ENCODE measurements around the gene DSG4.

The DSG4 gene

DNA sequence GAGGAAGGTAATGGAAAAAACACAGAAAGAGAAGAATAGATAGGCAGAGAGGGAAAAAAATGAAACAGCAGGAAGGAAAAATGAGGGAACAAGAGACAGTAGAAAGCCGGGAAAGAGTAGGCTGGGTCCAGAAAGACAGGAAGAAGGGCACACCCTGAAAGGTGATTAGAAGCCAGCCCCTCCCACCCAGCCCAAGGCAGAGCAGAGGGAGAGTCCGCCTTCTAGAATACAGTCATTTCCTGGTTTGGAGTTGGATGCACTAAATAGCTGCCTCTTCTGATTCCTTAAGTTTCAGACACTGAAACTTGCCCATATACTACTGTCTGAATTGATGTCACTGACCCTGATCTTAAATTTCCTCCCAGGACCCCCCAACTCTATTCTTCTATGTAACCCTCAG is 53.0 kb downstream of the DSG4 start:
- H3K36me3 ChIP-seq (ENCODE audit: control insufficient read depth in 2 of 2, insufficient read depth in 2 of 2, low read length in 2 of 2): no peaks in the 10 kb centered on the region
- no peaks in the 10 kb centered on the region for H3K9me3 ChIP-seq (ENCODE audit: control insufficient read depth in 2 of 2, low read length in 2 of 2)
- no peak overlapping the region for H3K27ac ChIP-seq (ENCODE audit: low read length)
- no peaks in the 10 kb centered on the region for H3K4me1 ChIP-seq (ENCODE audit: control insufficient read depth, insufficient read depth, low read length)
- no peak overlapping the region for H3K9ac ChIP-seq (ENCODE audit: low read length in 2 of 2)
- no peak overlapping the region for H3K4me3 ChIP-seq (ENCODE audit: low read length in 2 of 2)
- H3K27me3 ChIP-seq (ENCODE audit: control insufficient read depth in 1 of 2, insufficient read depth in 2 of 2, low read length in 2 of 2): no peaks in the 10 kb centered on the region

DNA sequence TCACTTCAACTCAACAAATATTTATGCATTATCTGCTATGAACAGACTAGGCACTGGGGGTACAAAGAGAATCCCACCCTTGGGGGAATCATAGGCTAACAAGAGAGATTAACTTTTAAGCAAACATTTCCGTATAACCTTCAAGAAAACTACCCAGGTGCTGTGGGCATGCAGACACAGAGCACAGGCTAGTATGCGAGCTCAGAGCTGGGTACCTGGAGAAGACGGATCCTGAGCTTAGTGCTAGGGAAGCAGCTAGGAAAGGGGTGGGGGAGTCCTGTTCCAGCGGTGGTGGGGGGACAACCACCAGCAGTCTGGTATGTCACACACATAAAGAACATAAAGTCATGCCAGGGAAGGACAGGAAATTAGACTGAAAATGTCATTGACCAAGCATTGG is 53.5 kb downstream of the DSG4 start:
- no peaks in the 10 kb centered on the region for H3K36me3 ChIP-seq (ENCODE audit: control insufficient read depth in 2 of 2, insufficient read depth in 2 of 2, low read length in 2 of 2)
- H3K9ac ChIP-seq (ENCODE audit: low read length in 2 of 2): no peak overlapping the region
- no peaks in the 10 kb centered on the region for H3K4me1 ChIP-seq (ENCODE audit: control insufficient read depth, insufficient read depth, low read length)
- no peak overlapping the region for H3K4me3 ChIP-seq (ENCODE audit: low read length in 2 of 2)
- H3K27ac ChIP-seq (ENCODE audit: low read length): no peak overlapping the region
- H3K27me3 ChIP-seq (ENCODE audit: control insufficient read depth in 1 of 2, insufficient read depth in 2 of 2, low read length in 2 of 2): no peaks in the 10 kb centered on the region
- H3K9me3 ChIP-seq (ENCODE audit: control insufficient read depth in 2 of 2, low read length in 2 of 2): no peaks in the 10 kb centered on the region

DNA sequence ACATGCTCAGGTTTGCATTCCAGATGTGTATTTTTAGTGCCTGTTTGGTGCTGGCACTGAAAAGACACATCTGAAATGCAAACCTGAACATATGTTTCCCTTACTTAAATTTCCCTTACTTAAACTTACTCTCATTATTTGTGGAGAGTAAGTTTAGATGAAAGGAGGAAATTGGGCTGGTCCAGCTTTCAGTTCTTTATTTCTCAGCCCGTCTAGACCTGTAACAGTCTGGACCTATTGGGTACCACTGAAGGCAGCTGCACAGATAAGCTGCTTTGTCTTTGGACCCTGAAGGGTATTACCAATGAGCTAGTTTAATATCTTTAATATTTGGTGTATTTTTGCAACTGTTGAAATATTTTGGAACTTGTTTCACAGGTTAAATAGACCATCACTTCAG is 54.0 kb downstream of the DSG4 start:
- Histone ChIP-seq H3K27me3 (ENCODE audit: control insufficient read depth in 1 of 2, insufficient read depth in 2 of 2, low read length in 2 of 2) (no peaks in the 10 kb centered on the region), H3K4me3 (ENCODE audit: low read length in 2 of 2) (no peak overlapping the region), H3K9me3 (ENCODE audit: control insufficient read depth in 2 of 2, low read length in 2 of 2) (no peaks in the 10 kb centered on the region), H3K4me1 (ENCODE audit: control insufficient read depth, insufficient read depth, low read length) (no peaks in the 10 kb centered on the region), H3K9ac (ENCODE audit: low read length in 2 of 2) (no peak overlapping the region), H3K27ac (ENCODE audit: low read length) (no peak overlapping the region), H3K36me3 (ENCODE audit: control insufficient read depth in 2 of 2, insufficient read depth in 2 of 2, low read length in 2 of 2) (no peaks in the 10 kb centered on the region)

DNA sequence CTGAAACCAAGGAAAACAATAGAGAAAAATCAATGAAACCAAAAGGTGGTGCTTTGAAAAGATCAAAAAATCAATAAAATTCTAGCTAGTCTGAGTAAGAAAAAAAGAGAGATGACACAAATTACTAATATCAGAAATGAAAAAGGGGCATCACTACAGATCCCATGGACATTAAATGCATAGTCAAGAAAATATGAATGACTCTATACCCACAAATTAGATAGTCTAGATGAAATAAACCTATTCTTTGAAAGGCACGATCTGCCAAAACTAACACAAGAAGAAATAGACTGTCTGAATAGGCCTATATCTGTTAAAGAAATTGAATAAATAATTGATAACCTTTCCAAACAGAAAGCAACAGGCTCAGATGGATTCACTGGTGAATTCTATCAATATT is 55.7 kb downstream of the DSG4 start:
- H3K36me3 ChIP-seq (ENCODE audit: control insufficient read depth in 2 of 2, insufficient read depth in 2 of 2, low read length in 2 of 2): no peaks in the 10 kb centered on the region
- H3K9me3 ChIP-seq (ENCODE audit: control insufficient read depth in 2 of 2, low read length in 2 of 2): no peaks in the 10 kb centered on the region
- no peaks in the 10 kb centered on the region for H3K4me1 ChIP-seq (ENCODE audit: control insufficient read depth, insufficient read depth, low read length)
- H3K27ac ChIP-seq (ENCODE audit: low read length): no peak overlapping the region
- H3K4me3 ChIP-seq (ENCODE audit: low read length in 2 of 2): no peak overlapping the region
- H3K27me3 ChIP-seq (ENCODE audit: control insufficient read depth in 1 of 2, insufficient read depth in 2 of 2, low read length in 2 of 2): no peaks in the 10 kb centered on the region
- no peak overlapping the region for H3K9ac ChIP-seq (ENCODE audit: low read length in 2 of 2)

DNA sequence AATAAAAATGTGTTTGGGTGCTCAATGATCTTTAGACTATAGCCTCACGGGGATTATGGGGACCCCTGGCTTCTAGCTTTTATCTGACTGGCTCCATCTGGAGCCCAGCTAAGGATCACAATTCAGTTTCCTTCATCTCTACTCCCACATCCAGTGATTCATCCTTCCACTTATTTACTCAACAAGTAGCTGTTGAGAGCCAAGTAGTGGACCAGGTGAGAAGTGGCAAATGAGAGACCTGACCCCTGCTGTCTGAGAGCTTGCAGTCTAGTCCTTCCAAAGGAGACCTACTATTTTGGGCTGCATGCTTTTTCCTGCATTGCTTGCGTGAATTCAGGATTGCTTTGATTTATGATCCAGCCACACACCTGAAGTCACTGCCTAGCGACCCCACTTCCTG is 60.2 kb downstream of the DSG4 start:
- H3K4me1 ChIP-seq (ENCODE audit: control insufficient read depth, insufficient read depth, low read length): no peaks in the 10 kb centered on the region
- H3K36me3 ChIP-seq (ENCODE audit: control insufficient read depth in 2 of 2, insufficient read depth in 2 of 2, low read length in 2 of 2): no peaks in the 10 kb centered on the region
- H3K27me3 ChIP-seq (ENCODE audit: control insufficient read depth in 1 of 2, insufficient read depth in 2 of 2, low read length in 2 of 2): no peaks in the 10 kb centered on the region
- H3K4me3 ChIP-seq (ENCODE audit: low read length in 2 of 2): no peak overlapping the region
- H3K27ac ChIP-seq (ENCODE audit: low read length): no peak overlapping the region
- H3K9ac ChIP-seq (ENCODE audit: low read length in 2 of 2): no peak overlapping the region
- H3K9me3 ChIP-seq (ENCODE audit: control insufficient read depth in 2 of 2, low read length in 2 of 2): no peaks in the 10 kb centered on the region

DNA sequence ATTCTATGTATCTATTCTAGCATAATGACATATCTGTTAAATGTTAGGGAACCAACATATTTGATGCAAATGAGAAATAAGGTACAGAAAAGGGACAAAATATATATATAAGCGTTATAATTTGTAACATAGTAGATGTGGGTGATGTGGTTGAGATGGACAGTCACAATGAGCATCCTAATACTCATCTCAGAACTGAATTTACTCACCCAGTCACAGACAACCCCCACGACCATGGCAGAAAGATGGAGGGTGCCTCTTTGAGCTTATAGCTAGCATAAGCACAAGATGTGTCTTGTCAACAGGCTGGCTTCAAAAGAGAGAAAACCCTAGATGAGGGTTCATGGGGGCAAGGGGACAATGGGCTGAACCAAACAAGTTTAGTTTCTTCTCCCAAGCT is 61.8 kb downstream of the DSG4 start:
- Histone ChIP-seq H3K9me3 (ENCODE audit: control insufficient read depth in 2 of 2, low read length in 2 of 2) (no peaks in the 10 kb centered on the region), H3K27me3 (ENCODE audit: control insufficient read depth in 1 of 2, insufficient read depth in 2 of 2, low read length in 2 of 2) (no peaks in the 10 kb centered on the region), H3K9ac (ENCODE audit: low read length in 2 of 2) (no peak overlapping the region), H3K27ac (ENCODE audit: low read length) (no peak overlapping the region), H3K4me1 (ENCODE audit: control insufficient read depth, insufficient read depth, low read length) (no peaks in the 10 kb centered on the region), H3K4me3 (ENCODE audit: low read length in 2 of 2) (no peak overlapping the region), H3K36me3 (ENCODE audit: control insufficient read depth in 2 of 2, insufficient read depth in 2 of 2, low read length in 2 of 2) (no peaks in the 10 kb centered on the region)

DNA sequence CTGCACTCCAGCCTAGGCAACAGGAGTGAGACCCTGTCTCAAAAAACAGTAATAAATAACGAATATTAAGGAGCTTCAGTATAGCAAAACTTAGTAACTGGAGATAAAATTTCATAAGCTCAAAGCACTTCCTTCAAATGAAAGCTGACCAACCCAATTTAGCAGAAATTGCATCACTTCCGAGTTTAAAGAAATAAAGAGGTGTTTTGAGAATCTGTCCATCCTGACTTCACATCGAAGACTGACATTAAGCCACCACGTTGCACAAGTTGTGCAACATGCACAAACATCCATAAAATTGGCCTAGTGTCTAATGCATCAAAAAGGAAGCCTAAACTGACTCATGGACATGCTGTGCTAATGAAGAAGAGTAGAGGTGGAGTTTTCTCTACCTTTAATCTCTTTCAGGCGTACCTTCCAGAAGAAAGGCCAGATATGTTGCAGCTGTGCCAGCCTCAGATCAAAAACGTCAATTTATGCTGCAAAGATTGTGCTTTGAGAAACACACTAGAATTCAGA is 63.3 kb downstream of the DSG4 start:
- H3K36me3 ChIP-seq (ENCODE audit: control insufficient read depth in 2 of 2, insufficient read depth in 2 of 2, low read length in 2 of 2): no peaks in the 10 kb centered on the region
- no peak overlapping the region for H3K4me3 ChIP-seq (ENCODE audit: low read length in 2 of 2)
- no peaks in the 10 kb centered on the region for H3K4me1 ChIP-seq (ENCODE audit: control insufficient read depth, insufficient read depth, low read length)
- H3K9ac ChIP-seq (ENCODE audit: low read length in 2 of 2): no peak overlapping the region
- H3K9me3 ChIP-seq (ENCODE audit: control insufficient read depth in 2 of 2, low read length in 2 of 2): no peaks in the 10 kb centered on the region
- H3K27ac ChIP-seq (ENCODE audit: low read length): no peak overlapping the region
- H3K27me3 ChIP-seq (ENCODE audit: control insufficient read depth in 1 of 2, insufficient read depth in 2 of 2, low read length in 2 of 2): no peaks in the 10 kb centered on the region

DNA sequence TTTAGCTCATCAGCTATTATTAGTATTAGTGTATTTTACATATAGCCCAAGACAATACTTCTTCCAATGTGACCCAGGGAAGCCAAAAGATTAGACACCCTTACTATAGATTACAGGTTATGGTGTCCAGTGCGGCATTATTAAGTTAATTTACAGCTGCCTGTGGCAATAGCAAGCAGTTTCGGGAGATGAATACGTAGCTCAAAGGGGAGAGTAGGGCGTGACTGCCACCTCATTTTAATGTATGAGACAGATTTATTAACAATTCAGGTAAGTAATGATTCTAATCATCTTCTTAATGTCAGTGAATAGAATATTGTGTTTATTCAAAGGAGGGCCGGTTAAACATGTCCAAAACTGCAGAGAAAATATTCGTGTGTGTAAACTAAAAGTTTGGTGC is 64.2 kb downstream of the DSG4 start:
- no peaks in the 10 kb centered on the region for H3K9me3 ChIP-seq (ENCODE audit: control insufficient read depth in 2 of 2, low read length in 2 of 2)
- no peaks in the 10 kb centered on the region for H3K36me3 ChIP-seq (ENCODE audit: control insufficient read depth in 2 of 2, insufficient read depth in 2 of 2, low read length in 2 of 2)
- H3K4me3 ChIP-seq (ENCODE audit: low read length in 2 of 2): no peak overlapping the region
- no peak overlapping the region for H3K27ac ChIP-seq (ENCODE audit: low read length)
- H3K27me3 ChIP-seq (ENCODE audit: control insufficient read depth in 1 of 2, insufficient read depth in 2 of 2, low read length in 2 of 2): no peaks in the 10 kb centered on the region
- no peaks in the 10 kb centered on the region for H3K4me1 ChIP-seq (ENCODE audit: control insufficient read depth, insufficient read depth, low read length)
- no peak overlapping the region for H3K9ac ChIP-seq (ENCODE audit: low read length in 2 of 2)

DNA sequence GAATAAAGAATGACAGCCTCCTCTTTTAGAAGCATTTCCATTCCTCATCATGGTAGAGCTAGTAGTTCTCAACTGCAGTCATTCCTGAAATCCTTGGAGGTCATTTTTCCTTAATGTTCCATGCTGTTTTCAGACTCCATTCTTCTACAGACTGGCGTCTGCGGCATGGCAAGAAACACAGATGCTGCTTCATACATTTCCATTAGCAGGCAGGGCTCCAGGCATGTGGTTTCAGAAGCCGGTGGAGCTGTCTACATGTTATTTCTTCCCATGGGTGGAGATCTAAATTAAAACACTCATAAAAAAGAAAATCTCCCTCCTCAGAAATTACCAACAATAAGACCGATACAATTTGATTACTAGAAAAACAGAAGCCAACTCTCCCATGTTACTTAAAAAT is 64.9 kb downstream of the DSG4 start:
- Histone ChIP-seq H3K36me3 (ENCODE audit: control insufficient read depth in 2 of 2, insufficient read depth in 2 of 2, low read length in 2 of 2) (no peaks in the 10 kb centered on the region), H3K9ac (ENCODE audit: low read length in 2 of 2) (no peak overlapping the region), H3K27me3 (ENCODE audit: control insufficient read depth in 1 of 2, insufficient read depth in 2 of 2, low read length in 2 of 2) (no peaks in the 10 kb centered on the region), H3K4me3 (ENCODE audit: low read length in 2 of 2) (no peak overlapping the region), H3K9me3 (ENCODE audit: control insufficient read depth in 2 of 2, low read length in 2 of 2) (no peaks in the 10 kb centered on the region), H3K4me1 (ENCODE audit: control insufficient read depth, insufficient read depth, low read length) (no peaks in the 10 kb centered on the region), H3K27ac (ENCODE audit: low read length) (no peak overlapping the region)

DNA sequence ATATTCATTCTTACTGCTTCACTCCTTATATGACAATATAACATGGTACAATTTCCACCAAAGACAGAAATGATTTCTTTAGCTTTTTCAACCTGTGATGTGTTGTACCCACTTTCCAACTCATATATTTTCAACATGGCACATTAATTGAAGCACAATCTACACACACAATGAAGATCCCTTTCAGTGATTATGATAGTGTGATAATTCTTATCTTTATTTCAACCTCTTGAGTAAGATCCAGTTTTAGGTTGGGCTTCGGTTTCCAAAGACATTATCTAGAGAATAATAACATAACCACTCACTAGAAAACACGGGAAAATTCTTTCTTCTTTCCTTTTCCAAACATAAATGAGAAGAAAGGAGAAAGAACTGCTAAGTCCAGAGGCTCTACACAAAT is 67.6 kb downstream of the DSG4 start:
- H3K27ac ChIP-seq (ENCODE audit: low read length): no peak overlapping the region
- no peaks in the 10 kb centered on the region for H3K9me3 ChIP-seq (ENCODE audit: control insufficient read depth in 2 of 2, low read length in 2 of 2)
- H3K27me3 ChIP-seq (ENCODE audit: control insufficient read depth in 1 of 2, insufficient read depth in 2 of 2, low read length in 2 of 2): no peaks in the 10 kb centered on the region
- H3K36me3 ChIP-seq (ENCODE audit: control insufficient read depth in 2 of 2, insufficient read depth in 2 of 2, low read length in 2 of 2): no peaks in the 10 kb centered on the region
- H3K4me3 ChIP-seq (ENCODE audit: low read length in 2 of 2): no peak overlapping the region
- no peaks in the 10 kb centered on the region for H3K4me1 ChIP-seq (ENCODE audit: control insufficient read depth, insufficient read depth, low read length)
- no peak overlapping the region for H3K9ac ChIP-seq (ENCODE audit: low read length in 2 of 2)

DNA sequence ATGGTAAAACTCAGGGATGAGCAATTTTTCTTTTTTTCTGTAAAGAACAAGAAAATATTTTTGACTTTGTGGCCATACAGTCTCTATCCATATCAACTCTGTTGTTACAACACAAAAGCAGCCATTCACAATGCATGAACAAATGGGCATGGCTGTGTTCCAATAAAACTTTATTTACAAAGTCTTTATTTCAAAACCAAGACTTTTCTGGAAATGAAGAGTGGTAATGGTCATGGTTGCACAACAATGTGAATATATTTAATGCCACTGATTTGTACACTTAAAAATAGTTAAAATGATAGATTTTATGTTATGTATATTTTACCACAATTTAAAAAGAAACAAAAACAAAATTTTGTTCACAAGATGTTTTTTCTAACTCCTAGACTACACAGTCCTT is 69.3 kb downstream of the DSG4 start:
- Histone ChIP-seq H3K9ac (ENCODE audit: low read length in 2 of 2) (no peak overlapping the region), H3K36me3 (ENCODE audit: control insufficient read depth in 2 of 2, insufficient read depth in 2 of 2, low read length in 2 of 2) (no peaks in the 10 kb centered on the region), H3K4me1 (ENCODE audit: control insufficient read depth, insufficient read depth, low read length) (no peaks in the 10 kb centered on the region), H3K27me3 (ENCODE audit: control insufficient read depth in 1 of 2, insufficient read depth in 2 of 2, low read length in 2 of 2) (no peaks in the 10 kb centered on the region), H3K9me3 (ENCODE audit: control insufficient read depth in 2 of 2, low read length in 2 of 2) (no peaks in the 10 kb centered on the region), H3K27ac (ENCODE audit: low read length) (no peak overlapping the region), H3K4me3 (ENCODE audit: low read length in 2 of 2) (no peak overlapping the region)

DNA sequence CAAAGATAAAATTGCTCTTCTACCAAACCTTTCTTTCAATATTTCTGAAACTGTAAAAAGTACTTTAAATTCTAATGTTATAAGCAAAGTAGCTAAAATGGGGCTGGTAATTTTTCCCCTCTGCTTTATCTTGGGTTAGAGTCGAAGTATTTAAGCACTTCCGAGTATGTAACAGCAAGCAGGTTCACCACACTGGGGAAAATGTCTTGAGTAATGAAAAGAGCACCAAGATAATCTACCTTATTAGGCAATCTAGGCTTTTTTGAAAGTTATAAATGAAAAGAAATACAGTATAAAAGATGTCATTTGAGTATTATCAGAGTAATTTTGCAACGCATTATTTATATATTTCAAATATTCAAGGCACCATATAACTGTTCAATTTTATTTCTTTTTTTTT is 70.3 kb downstream of the DSG4 start:
- Histone ChIP-seq H3K27ac (ENCODE audit: low read length) (no peak overlapping the region), H3K4me1 (ENCODE audit: control insufficient read depth, insufficient read depth, low read length) (no peaks in the 10 kb centered on the region), H3K27me3 (ENCODE audit: control insufficient read depth in 1 of 2, insufficient read depth in 2 of 2, low read length in 2 of 2) (no peaks in the 10 kb centered on the region), H3K36me3 (ENCODE audit: control insufficient read depth in 2 of 2, insufficient read depth in 2 of 2, low read length in 2 of 2) (no peaks in the 10 kb centered on the region), H3K4me3 (ENCODE audit: low read length in 2 of 2) (no peak overlapping the region), H3K9me3 (ENCODE audit: control insufficient read depth in 2 of 2, low read length in 2 of 2) (no peaks in the 10 kb centered on the region), H3K9ac (ENCODE audit: low read length in 2 of 2) (no peak overlapping the region)
